Neutrophil (primary cell): ENCODE measurements around the gene GFPT2.

ENCODE experiments used
- H3K27ac ChIP-seq: fragments of 200-600 bp; sonication (generic); 2 replicates; pipeline ENCODE4 v1.5.1; 2016; ENCODE audit warnings: mild to moderate bottlenecking, moderate library complexity
- H3K27me3 ChIP-seq: fragments of 200-600 bp; sonication (generic); 2 replicates; pipeline ENCODE4 v1.6.0; 2016; ENCODE audit warnings: mild to moderate bottlenecking
- H3K36me3 ChIP-seq: fragments of 200-600 bp; sonication (generic); 2 replicates; pipeline ENCODE4 v1.5.1; 2017
- H3K4me1 ChIP-seq, 2 experiments: fragments of 200-600 bp in 1 of 2; sonication (generic) in 1 of 2; 1 replicate in 1 of 2; 2 replicates in 1 of 2; pipeline versions ENCODE4 v1.5.1 to v1.6.1; 2013 to 2016; ENCODE audit warnings: low read depth in 1 of 2, low read length in 1 of 2, mild to moderate bottlenecking in 1 of 2, moderate library complexity in 1 of 2; ENCODE audit not compliant: control insufficient read depth in 1 of 2, insufficient read depth in 1 of 2
- H3K4me3 ChIP-seq, 2 experiments: fragments of 200-600 bp in 1 of 2; sonication (generic) in 1 of 2; 1 replicate in 1 of 2; 2 replicates in 1 of 2; pipeline ENCODE4 v1.5.1; 2013 to 2016; ENCODE audit warnings: low read depth in 1 of 2, low read length in 1 of 2, mild to moderate bottlenecking in 1 of 2, moderate library complexity in 1 of 2
- H3K9me3 ChIP-seq: fragments of 200-600 bp; sonication (generic); 2 replicates; pipeline ENCODE4 v1.5.1; 2016
- CTCF ChIP-seq: fragments of 200-600 bp; sonication (generic); IDR thresholded peaks from 2 replicates; pipeline ENCODE4 v1.5.1; 2016; ENCODE audit warnings: antibody characterized with exemption

GFPT2 gene

GRCh38 chr5:180251887-180252286 lies 101.2 kb downstream of the GFPT2 start:
- no peak for TF ChIP-seq CTCF
- no peak overlapping the region for H3K4me3 ChIP-seq
- H3K9me3 ChIP-seq: peaks cover 79% of the 10 kb centered on the region
- peaks cover 23% of the 10 kb centered on the region for H3K36me3 ChIP-seq
- H3K27me3 ChIP-seq: no peaks in the 10 kb centered on the region
- H3K4me1 ChIP-seq: peaks cover 4 to 8% of the 10 kb centered on the region in 2 experiments
- no peak overlapping the region for H3K27ac ChIP-seq

GRCh38 chr5:180251141-180251540 lies 102.0 kb downstream of the GFPT2 start:
- Histone ChIP-seq H3K27ac (no peak overlapping the region), H3K36me3 (peaks cover 26% of the 10 kb centered on the region), H3K4me3 (no peak overlapping the region), H3K9me3 (peaks cover 72% of the 10 kb centered on the region), H3K27me3 (no peaks in the 10 kb centered on the region), H3K4me1 (peaks cover 4 to 8% of the 10 kb centered on the region in 2 experiments)
- no peak for TF ChIP-seq CTCF
